HCT116 (cell line): ENCODE results near the gene ZNF536. TPM values are rescaled to one million over a fixed set of nuclear protein-coding genes. Genes with fewer than 3 reads are reported as not detected.
"Not testable (repeated sequence)": the region's sequence is repeated elsewhere in the genome, so short reads cannot be mapped to it uniquely, and the experiment has no call there.

Source experiments
- ATAC-seq: fragments of 200-7000 bp; cut with Tn5 transposase; 2 replicates; pipeline ENCODE4 v1.9.1; 2020; ENCODE audit warnings: mild to moderate bottlenecking, moderate library complexity
- BruUV-seq: library from RNA; stranded (reverse); fragments of 400-500 nt; replicated peaks from 2 replicates; lab custom pipeline; 2021; lab: Mats Ljungman, UMichigan
- CTCF ChIA-PET: fragments of 300-600 bp; sonication (Branson Sonifier 250); formaldehyde crosslinking; loops from one replicate; lab custom pipeline; 2021; ENCODE audit warnings: antibody characterized with exemption; lab: Charles Lee
- POLR2A ChIA-PET: fragments of 300-600, 350-600 bp; sonication (Branson Sonifier 250); formaldehyde crosslinking; loops from one replicate; lab custom pipeline; 2021; ENCODE audit warnings: antibody characterized with exemption; lab: Charles Lee
- RAD21 ChIA-PET, 2 experiments: fragments of 300-600 bp; sonication (Branson Sonifier 250); formaldehyde crosslinking; loops; one replicate each; lab custom pipeline; 2023; ENCODE audit warnings: low total read pairs in 2 of 2; ENCODE audit not compliant: uncharacterized antibody in 2 of 2, unreplicated experiment in 2 of 2, low non-redundant PET in 1 of 2; lab: Charles Lee
- DNase-seq: peaks from one replicate; pipeline ENCODE4 v3.0.0-alpha.2; 2010; ENCODE audit warnings: low read depth, low spot score
- H2AFZ ChIP-seq: fragments of 200-600 bp; shearing (Covaris generic), sonication (generic); 2 replicates; pipeline ENCODE4 v1.6.1; 2017; ENCODE audit warnings: low read depth, mixed run types, mixed read lengths, antibody characterized with exemption, low read length; ENCODE audit not compliant: poor library complexity, severe bottlenecking
- H3K27ac ChIP-seq: 2 replicates; pipeline ENCODE4 v1.5.1; 2012; ENCODE audit warnings: low read depth, low read length
- H3K27me3 ChIP-seq: fragments of 200-600 bp; sonication (generic); 2 replicates; pipeline ENCODE4 v1.6.1; 2016; ENCODE audit warnings: mixed run types, low read length, mixed read lengths; ENCODE audit not compliant: insufficient read depth
- H3K36me3 ChIP-seq, 2 experiments: fragments of 200-500 bp in 1 of 2; fragments of 200-600 bp in 1 of 2; sonication (Bioruptor generic) in 1 of 2; sonication (generic) in 1 of 2; 2 replicates each; pipeline versions ENCODE4 v1.5.1 to v1.6.1; 2014 to 2016; ENCODE audit warnings: low read length in 2 of 2, inconsistent platforms in 1 of 2, mixed read lengths in 1 of 2, mixed run types in 1 of 2; ENCODE audit not compliant: insufficient read depth in 2 of 2, control insufficient read depth in 1 of 2
- H3K4me1 ChIP-seq, 2 experiments: fragments of 200-600 bp in 1 of 2; sonication (generic) in 1 of 2; 2 replicates each; pipeline versions ENCODE4 v1.5.1 to v1.6.1; 2012 to 2017; ENCODE audit warnings: low read length in 2 of 2, inconsistent platforms in 1 of 2, mild to moderate bottlenecking in 1 of 2, mixed read lengths in 1 of 2, mixed run types in 1 of 2, moderate library complexity in 1 of 2; ENCODE audit not compliant: insufficient read depth in 2 of 2, control insufficient read depth in 1 of 2
- H3K4me2 ChIP-seq: fragments of 200-600 bp; sonication (generic); 2 replicates; pipeline ENCODE4 v1.6.1; 2017; ENCODE audit warnings: mixed run types, low read length, mixed read lengths
- H3K4me3 ChIP-seq, 2 experiments: fragments of 200-600 bp in 1 of 2; sonication (generic) in 1 of 2; replicated peaks in 1 of 2; 2 replicates each; pipeline ENCODE4 v1.5.1; 2011 to 2016; ENCODE audit warnings: low read length in 2 of 2, control low read depth in 1 of 2, low read depth in 1 of 2, mild to moderate bottlenecking in 1 of 2, mixed read lengths in 1 of 2, mixed run types in 1 of 2
- H3K79me2 ChIP-seq: fragments of 200-600 bp; sonication (generic); 2 replicates; pipeline ENCODE4 v1.6.1; 2017; ENCODE audit warnings: mild to moderate bottlenecking, mixed run types, low read length, moderate library complexity, mixed read lengths; ENCODE audit not compliant: insufficient read depth
- H3K9ac ChIP-seq: fragments of 200-600 bp; sonication (generic); 2 replicates; pipeline ENCODE4 v1.6.1; 2016; ENCODE audit warnings: low read length, mixed read lengths
- H3K9me2 ChIP-seq: fragments of 200-600 bp; sonication (generic), shearing (Covaris generic); 2 replicates; pipeline ENCODE4 v1.6.1; 2017; ENCODE audit warnings: mixed run types, mild to moderate bottlenecking, moderate library complexity; ENCODE audit not compliant: insufficient read depth
- H3K9me3 ChIP-seq, 2 experiments: fragments of 200-500 bp in 1 of 2; fragments of 200-600 bp in 1 of 2; sonication (Bioruptor generic) in 1 of 2; sonication (generic) in 1 of 2; 2 replicates each; pipeline ENCODE4 v1.6.1; 2014 to 2017; ENCODE audit warnings: low read length in 2 of 2, mixed read lengths in 2 of 2, inconsistent platforms in 1 of 2, low read depth in 1 of 2, mild to moderate bottlenecking in 1 of 2, mixed run types in 1 of 2, moderate library complexity in 1 of 2; ENCODE audit not compliant: control insufficient read depth in 1 of 2, insufficient read depth in 1 of 2
- H4K20me1 ChIP-seq: fragments of 200-600 bp; sonication (generic), shearing (Covaris generic); 2 replicates; pipeline ENCODE4 v1.6.1; 2017; ENCODE audit warnings: mixed run types, mild to moderate bottlenecking, moderate library complexity; ENCODE audit not compliant: insufficient read depth
- CBX3 ChIP-seq: IDR thresholded peaks from 2 replicates; pipeline ENCODE4 v1.6.1; 2012; ENCODE audit warnings: low read depth
- CEBPB ChIP-seq: IDR thresholded peaks from 2 replicates; pipeline ENCODE4 v1.6.1; 2012; ENCODE audit warnings: low read depth
- ELF1 ChIP-seq: IDR thresholded peaks from 2 replicates; pipeline ENCODE4 v1.6.1; 2012; ENCODE audit warnings: low read depth, borderline replicate concordance
- EZH2phosphoT487 ChIP-seq: fragments of 200-600 bp; IDR thresholded peaks from 2 replicates; pipeline ENCODE4 v1.6.1; 2018; ENCODE audit warnings: antibody characterized with exemption, borderline replicate concordance
- POLR2AphosphoS5 ChIP-seq: IDR thresholded peaks from 2 replicates; pipeline ENCODE4 v1.6.1; 2011; ENCODE audit warnings: mild to moderate bottlenecking, low read depth, low read length, moderate library complexity
- RAD21 ChIP-seq: IDR thresholded peaks from 2 replicates; pipeline ENCODE4 v1.6.1; 2012; ENCODE audit warnings: low read depth, mild to moderate bottlenecking
- SIN3A ChIP-seq: IDR thresholded peaks from 2 replicates; pipeline ENCODE4 v1.6.1; 2012; ENCODE audit warnings: low read depth
- YY1 ChIP-seq: IDR thresholded peaks from 2 replicates; pipeline ENCODE4 v1.6.1; 2011; ENCODE audit warnings: low read length, low read depth, moderate library complexity, mild to moderate bottlenecking; ENCODE audit not compliant: insufficient replicate concordance; ENCODE audit errors: extremely low read depth
- ZFX ChIP-seq: fragments of 450-650 bp; IDR thresholded peaks from 2 replicates; pipeline ENCODE4 v1.6.1; 2017
- intact Hi-C: fragments of 100-400 bp; cut with micrococcal nuclease; formaldehyde crosslinking; loops from 2 replicates; pipeline ENCODE4 v1.10.0; 2022
- total RNA-seq: library from RNA; stranded (reverse); gene quantifications from one replicate; pipeline ENCODE4 v1.2.1, GENCODE V29; 2021; ENCODE audit not compliant: unreplicated experiment
- TF ChIP-seq, protein P1 (sequence below), 3 experiments: fragments of 200-600 bp in 1 of 3; sonication (generic) in 1 of 3; IDR thresholded peaks in 2 of 3; conservative IDR thresholded peaks in 1 of 3; 2 replicates each; pipeline ENCODE4 v1.5.1; 2012 to 2017; ENCODE audit warnings: low read depth in 2 of 3, low read length in 2 of 3, antibody characterized with exemption in 1 of 3, borderline replicate concordance in 1 of 3, control low read depth in 1 of 3, mild to moderate bottlenecking in 1 of 3, mixed read lengths in 1 of 3, mixed run types in 1 of 3, moderate library complexity in 1 of 3; ENCODE audit not compliant: insufficient read depth in 1 of 3

Gene ZNF536
- total RNA-seq, 1 experiment from 2014 or later = not detected

DNA sequence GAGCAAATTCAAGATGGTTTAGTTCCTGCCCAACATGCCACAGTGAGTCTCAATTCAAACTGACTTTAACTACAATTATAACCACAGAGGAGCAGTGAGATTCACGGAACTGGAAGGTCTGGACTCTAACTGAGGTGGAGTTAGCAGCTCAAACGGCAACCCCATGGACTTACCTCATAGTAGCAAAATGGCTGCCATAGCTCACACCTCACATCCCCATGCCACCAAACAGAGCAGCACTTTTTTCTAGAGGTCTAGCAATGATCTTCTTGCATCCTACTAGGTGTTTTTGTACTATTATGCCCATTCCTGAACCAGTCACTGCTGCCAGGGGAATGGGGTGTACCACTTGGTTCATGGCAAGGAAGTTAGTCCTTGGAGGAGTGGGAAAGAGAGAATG is 87.7 kb downstream of the ZNF536 start (continued):
- no peak for TF ChIP-seq ELF1
- no peak for TF ChIP-seq CEBPB
- TF ChIP-seq SIN3A = no peak
- no peak for TF ChIP-seq RAD21

DNA sequence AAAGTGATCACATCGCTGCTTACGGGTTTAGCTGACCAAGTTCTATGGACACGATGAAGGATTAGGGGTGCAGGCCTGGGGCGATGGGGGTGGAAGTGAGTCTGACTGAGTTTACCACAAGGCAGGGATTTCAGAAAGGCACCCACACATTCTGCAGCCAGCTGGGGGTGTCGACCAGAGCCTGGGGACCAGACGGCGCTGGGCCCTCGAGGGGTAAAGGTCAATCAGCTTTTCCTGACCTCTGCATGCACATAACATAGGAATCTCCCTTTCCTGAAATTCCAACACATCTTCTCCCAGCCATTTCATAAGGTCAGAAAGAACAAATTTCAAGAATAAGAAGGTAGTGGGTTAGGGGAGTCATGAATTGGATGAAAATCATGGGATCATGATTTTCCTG is 92.0 kb downstream of the ZNF536 start:
- ATAC-seq = no peak
- BruUV-seq = no TSS peak
- Histone ChIP-seq H3K36me3 (no peaks in the 10 kb centered on the region), H3K4me3 (no peak overlapping the region), H4K20me1 (no peaks in the 10 kb centered on the region), H3K79me2 (no peaks in the 10 kb centered on the region), H2AFZ (no peak overlapping the region), H3K4me1 (no peaks in the 10 kb centered on the region)
- intact Hi-C loops = no loop called here
- POLR2A ChIA-PET = no interaction called here
- TF ChIP-seq EZH2phosphoT487 = no peak
- no peak for TF ChIP-seq CBX3
- no peak for TF ChIP-seq ZFX
- TF ChIP-seq POLR2AphosphoS5 = no peak
- no peak for TF ChIP-seq SIN3A
- TF ChIP-seq, protein P1, sequence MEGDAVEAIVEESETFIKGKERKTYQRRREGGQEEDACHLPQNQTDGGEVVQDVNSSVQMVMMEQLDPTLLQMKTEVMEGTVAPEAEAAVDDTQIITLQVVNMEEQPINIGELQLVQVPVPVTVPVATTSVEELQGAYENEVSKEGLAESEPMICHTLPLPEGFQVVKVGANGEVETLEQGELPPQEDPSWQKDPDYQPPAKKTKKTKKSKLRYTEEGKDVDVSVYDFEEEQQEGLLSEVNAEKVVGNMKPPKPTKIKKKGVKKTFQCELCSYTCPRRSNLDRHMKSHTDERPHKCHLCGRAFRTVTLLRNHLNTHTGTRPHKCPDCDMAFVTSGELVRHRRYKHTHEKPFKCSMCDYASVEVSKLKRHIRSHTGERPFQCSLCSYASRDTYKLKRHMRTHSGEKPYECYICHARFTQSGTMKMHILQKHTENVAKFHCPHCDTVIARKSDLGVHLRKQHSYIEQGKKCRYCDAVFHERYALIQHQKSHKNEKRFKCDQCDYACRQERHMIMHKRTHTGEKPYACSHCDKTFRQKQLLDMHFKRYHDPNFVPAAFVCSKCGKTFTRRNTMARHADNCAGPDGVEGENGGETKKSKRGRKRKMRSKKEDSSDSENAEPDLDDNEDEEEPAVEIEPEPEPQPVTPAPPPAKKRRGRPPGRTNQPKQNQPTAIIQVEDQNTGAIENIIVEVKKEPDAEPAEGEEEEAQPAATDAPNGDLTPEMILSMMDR (IDR thresholded peaks at IDR 0.05 in 2 of 3, conservative IDR thresholded peaks at IDR 0.05 in 1 of 3; ENCODE audit: borderline replicate concordance in 1 of 3, insufficient read depth in 1 of 3, low read depth in 2 of 3, low read length in 2 of 3) = no peak
- no peak for TF ChIP-seq CEBPB
- no peak for TF ChIP-seq YY1
- TF ChIP-seq, all 23 proteins: peak for 0
- H3K27ac ChIP-seq = no peak overlapping the region
- no peaks in the 10 kb centered on the region for H3K27me3 ChIP-seq
- ChIA-PET CTCF (no interaction called here), RAD21 (no interaction called here)
- no peaks in the 10 kb centered on the region for H3K9me2 ChIP-seq
- no peak for DNase-seq
- H3K9ac ChIP-seq = no peak overlapping the region
- H3K4me2 ChIP-seq = no peak overlapping the region
- H3K9me3 ChIP-seq = no peaks in the 10 kb centered on the region

DNA sequence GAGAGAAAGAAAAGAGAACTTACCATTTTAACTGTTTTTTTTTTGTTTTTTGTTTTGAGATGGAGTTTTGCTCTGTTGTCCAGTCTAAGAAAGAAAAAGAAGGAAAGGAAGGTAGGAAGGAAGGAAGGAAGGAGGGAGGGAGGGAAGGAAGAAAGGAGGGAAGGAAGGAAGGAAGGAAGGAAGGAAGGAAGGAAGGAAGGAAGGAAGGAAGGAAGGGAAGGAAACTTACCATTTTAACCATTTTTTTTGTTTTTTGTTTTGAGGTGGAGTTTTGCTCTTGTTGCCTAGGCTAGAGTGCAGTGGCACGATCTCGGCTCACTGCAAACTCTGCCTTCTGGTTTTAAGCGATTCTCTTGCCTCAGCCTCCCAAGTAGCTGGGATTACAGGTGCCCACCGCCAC is 94.4 kb downstream of the ZNF536 start:
- H3K79me2 ChIP-seq, H3K27ac ChIP-seq, BruUV-seq, intact Hi-C loops, H3K4me3 ChIP-seq, H3K27me3 ChIP-seq, H3K4me2 ChIP-seq, H3K9me2 ChIP-seq, RAD21 ChIA-PET, H2AFZ ChIP-seq, POLR2A ChIA-PET, DNase-seq, H3K9me3 ChIP-seq, H3K9ac ChIP-seq, H3K4me1 ChIP-seq, CTCF ChIA-PET, ATAC-seq, H3K36me3 ChIP-seq, H4K20me1 ChIP-seq: not testable (repeated sequence)
